Neural cell (in vitro differentiated cells): ENCODE data around the gene BOD1. TPM values are rescaled to one million over a fixed set of nuclear protein-coding genes. Genes with fewer than 3 reads are reported as not detected.

Experiments
- H2AFZ ChIP-seq: fragments of 200-600, 300-800 bp; sonication (generic), shearing (Covaris generic); 2 replicates; pipeline ENCODE4 v1.6.0; 2014; ENCODE audit warnings: low read depth, mild to moderate bottlenecking, antibody characterized with exemption, low read length, moderate library complexity
- H3F3A ChIP-seq: fragments of 200-600 bp; shearing (Covaris generic); 2 replicates; pipeline ENCODE4 v1.6.1; 2016; ENCODE audit warnings: mild to moderate bottlenecking, moderate library complexity, mixed read lengths, antibody characterized with exemption, low read length; ENCODE audit not compliant: insufficient read depth, poor library complexity, severe bottlenecking
- H3K27ac ChIP-seq: fragments of 200-600, 300-800 bp; sonication (generic), shearing (Covaris generic); 2 replicates; pipeline ENCODE4 v1.5.1; 2014; ENCODE audit warnings: mild to moderate bottlenecking, low read length, moderate library complexity
- H3K27me3 ChIP-seq: fragments of 300-800, 200-600 bp; sonication (generic), shearing (Covaris generic); 2 replicates; pipeline ENCODE4 v1.6.0; 2014; ENCODE audit warnings: mild to moderate bottlenecking, low read depth, low read length, moderate library complexity; ENCODE audit not compliant: insufficient read depth
- H3K36me3 ChIP-seq: fragments of 300-800, 200-600 bp; sonication (generic), shearing (Covaris generic); 2 replicates; pipeline ENCODE4 v1.5.1; 2014; ENCODE audit warnings: mild to moderate bottlenecking, antibody characterized with exemption, low read length, moderate library complexity; ENCODE audit not compliant: insufficient read depth
- H3K4me2 ChIP-seq: fragments of 300-800, 200-600 bp; sonication (generic), shearing (Covaris generic); 2 replicates; pipeline ENCODE4 v1.6.0; 2014; ENCODE audit warnings: mild to moderate bottlenecking, low read length
- H3K4me3 ChIP-seq: fragments of 300-800, 200-600 bp; sonication (generic), shearing (Covaris generic); 2 replicates; pipeline ENCODE4 v1.5.1; 2014; ENCODE audit warnings: mild to moderate bottlenecking, low read length, moderate library complexity
- H3K79me2 ChIP-seq: fragments of 200-600 bp; shearing (Covaris generic); replicated peaks from 2 replicates; pipeline ENCODE4 v1.6.0; 2014; ENCODE audit warnings: mild to moderate bottlenecking, low read length, moderate library complexity; ENCODE audit not compliant: insufficient read depth
- H3K9ac ChIP-seq: fragments of 300-800, 200-600 bp; sonication (generic), shearing (Covaris generic); 2 replicates; pipeline ENCODE4 v1.6.1; 2016; ENCODE audit warnings: mild to moderate bottlenecking, low read length, mixed read lengths
- H3K9me2 ChIP-seq: fragments of 200-600 bp; shearing (Covaris generic); 2 replicates; pipeline ENCODE4 v1.6.1; 2016; ENCODE audit warnings: mild to moderate bottlenecking, low read length, mixed read lengths; ENCODE audit not compliant: insufficient read depth
- H3K9me3 ChIP-seq: fragments of 200-600, 300-800 bp; sonication (generic), shearing (Covaris generic); 2 replicates; pipeline ENCODE4 v1.6.1; 2016; ENCODE audit warnings: mild to moderate bottlenecking, mixed run types, low read length, moderate library complexity, mixed read lengths
- H4K20me1 ChIP-seq: fragments of 200-600 bp; shearing (Covaris generic); 2 replicates; pipeline ENCODE4 v1.6.1; 2016; ENCODE audit warnings: mild to moderate bottlenecking, mixed run types; ENCODE audit not compliant: insufficient read depth
- EP300 ChIP-seq: fragments of 450-650 bp; conservative IDR thresholded peaks from 2 replicates; pipeline ENCODE4 v1.6.1; 2014; ENCODE audit warnings: antibody characterized with exemption, mild to moderate bottlenecking, moderate library complexity; ENCODE audit not compliant: poor library complexity, severe bottlenecking
- EZH2 ChIP-seq: fragments of 200-600, 300-800 bp; shearing (Covaris generic), sonication (generic); IDR thresholded peaks from 2 replicates; pipeline ENCODE4 v1.6.1; 2014; ENCODE audit warnings: antibody characterized with exemption, low read length, borderline replicate concordance, mild to moderate bottlenecking; ENCODE audit not compliant: insufficient read depth, poor library complexity, severe bottlenecking
- MXI1 ChIP-seq: fragments of 450-650 bp; conservative IDR thresholded peaks from 2 replicates; pipeline ENCODE4 v1.6.1; 2014; ENCODE audit warnings: antibody characterized with exemption, mild to moderate bottlenecking; ENCODE audit not compliant: poor library complexity, severe bottlenecking
- POLR2AphosphoS5 ChIP-seq: IDR thresholded peaks from 2 replicates; pipeline ENCODE4 v1.6.1; 2012
- RAD21 ChIP-seq: fragments of 450-650 bp; conservative IDR thresholded peaks from 2 replicates; pipeline ENCODE4 v1.6.1; 2014; ENCODE audit warnings: antibody characterized with exemption, mild to moderate bottlenecking, moderate library complexity
- SMC3 ChIP-seq: fragments of 450-650 bp; conservative IDR thresholded peaks from 2 replicates; pipeline ENCODE4 v1.6.1; 2014; ENCODE audit warnings: antibody characterized with exemption, mild to moderate bottlenecking, moderate library complexity; ENCODE audit not compliant: poor library complexity
- TAF1 ChIP-seq: IDR thresholded peaks from 2 replicates; pipeline ENCODE4 v1.6.1; 2012; ENCODE audit warnings: low read depth
- polyA plus RNA-seq: library from polyadenylated mRNA; depleted of rRNA; stranded (reverse); fragments of >200 nt; gene quantifications from 2 replicates; pipeline ENCODE4 v1.2.3, GENCODE V29; 2014
- TF ChIP-seq, protein P1 (sequence below): IDR thresholded peaks from 2 replicates; pipeline ENCODE4 v1.6.1; 2012; ENCODE audit warnings: borderline replicate concordance
- TF ChIP-seq, protein P2 (sequence below): fragments of 450-650 bp; IDR thresholded peaks from 2 replicates; pipeline ENCODE4 v1.5.1; 2014; ENCODE audit warnings: antibody characterized with exemption, mild to moderate bottlenecking, moderate library complexity; ENCODE audit not compliant: poor library complexity, severe bottlenecking

Gene BOD1
- polyA plus RNA-seq, 1 donor from 2014 or later, result 178 TPM

DNA sequence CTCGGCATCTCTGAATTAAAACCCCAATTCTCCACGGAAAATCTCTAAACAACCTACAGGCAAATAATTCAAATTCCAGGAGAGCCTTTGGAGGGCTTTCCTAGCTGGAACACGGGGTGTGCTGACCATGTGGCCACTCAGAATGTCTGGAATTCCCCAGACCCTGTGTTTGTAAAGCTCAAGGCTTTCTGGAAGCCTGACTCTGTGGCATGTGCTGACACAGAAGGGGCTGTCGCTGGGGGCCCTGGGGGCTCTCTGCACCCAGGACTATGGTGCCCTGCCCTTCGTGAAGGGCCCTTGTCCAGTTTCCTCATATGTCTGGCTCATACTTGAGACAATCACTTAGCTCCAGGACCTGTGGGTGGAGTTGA, 29.0 kb upstream of the BOD1 start:
- no peak for TF ChIP-seq MXI1
- TF ChIP-seq POLR2AphosphoS5, result no peak
- TF ChIP-seq, protein P1, sequence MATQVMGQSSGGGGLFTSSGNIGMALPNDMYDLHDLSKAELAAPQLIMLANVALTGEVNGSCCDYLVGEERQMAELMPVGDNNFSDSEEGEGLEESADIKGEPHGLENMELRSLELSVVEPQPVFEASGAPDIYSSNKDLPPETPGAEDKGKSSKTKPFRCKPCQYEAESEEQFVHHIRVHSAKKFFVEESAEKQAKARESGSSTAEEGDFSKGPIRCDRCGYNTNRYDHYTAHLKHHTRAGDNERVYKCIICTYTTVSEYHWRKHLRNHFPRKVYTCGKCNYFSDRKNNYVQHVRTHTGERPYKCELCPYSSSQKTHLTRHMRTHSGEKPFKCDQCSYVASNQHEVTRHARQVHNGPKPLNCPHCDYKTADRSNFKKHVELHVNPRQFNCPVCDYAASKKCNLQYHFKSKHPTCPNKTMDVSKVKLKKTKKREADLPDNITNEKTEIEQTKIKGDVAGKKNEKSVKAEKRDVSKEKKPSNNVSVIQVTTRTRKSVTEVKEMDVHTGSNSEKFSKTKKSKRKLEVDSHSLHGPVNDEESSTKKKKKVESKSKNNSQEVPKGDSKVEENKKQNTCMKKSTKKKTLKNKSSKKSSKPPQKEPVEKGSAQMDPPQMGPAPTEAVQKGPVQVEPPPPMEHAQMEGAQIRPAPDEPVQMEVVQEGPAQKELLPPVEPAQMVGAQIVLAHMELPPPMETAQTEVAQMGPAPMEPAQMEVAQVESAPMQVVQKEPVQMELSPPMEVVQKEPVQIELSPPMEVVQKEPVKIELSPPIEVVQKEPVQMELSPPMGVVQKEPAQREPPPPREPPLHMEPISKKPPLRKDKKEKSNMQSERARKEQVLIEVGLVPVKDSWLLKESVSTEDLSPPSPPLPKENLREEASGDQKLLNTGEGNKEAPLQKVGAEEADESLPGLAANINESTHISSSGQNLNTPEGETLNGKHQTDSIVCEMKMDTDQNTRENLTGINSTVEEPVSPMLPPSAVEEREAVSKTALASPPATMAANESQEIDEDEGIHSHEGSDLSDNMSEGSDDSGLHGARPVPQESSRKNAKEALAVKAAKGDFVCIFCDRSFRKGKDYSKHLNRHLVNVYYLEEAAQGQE, result no peak
- TF ChIP-seq TAF1, result no peak
- no peak for TF ChIP-seq EZH2
- no peak for TF ChIP-seq SMC3
- TF ChIP-seq EP300, result no peak
- TF ChIP-seq, protein P2, sequence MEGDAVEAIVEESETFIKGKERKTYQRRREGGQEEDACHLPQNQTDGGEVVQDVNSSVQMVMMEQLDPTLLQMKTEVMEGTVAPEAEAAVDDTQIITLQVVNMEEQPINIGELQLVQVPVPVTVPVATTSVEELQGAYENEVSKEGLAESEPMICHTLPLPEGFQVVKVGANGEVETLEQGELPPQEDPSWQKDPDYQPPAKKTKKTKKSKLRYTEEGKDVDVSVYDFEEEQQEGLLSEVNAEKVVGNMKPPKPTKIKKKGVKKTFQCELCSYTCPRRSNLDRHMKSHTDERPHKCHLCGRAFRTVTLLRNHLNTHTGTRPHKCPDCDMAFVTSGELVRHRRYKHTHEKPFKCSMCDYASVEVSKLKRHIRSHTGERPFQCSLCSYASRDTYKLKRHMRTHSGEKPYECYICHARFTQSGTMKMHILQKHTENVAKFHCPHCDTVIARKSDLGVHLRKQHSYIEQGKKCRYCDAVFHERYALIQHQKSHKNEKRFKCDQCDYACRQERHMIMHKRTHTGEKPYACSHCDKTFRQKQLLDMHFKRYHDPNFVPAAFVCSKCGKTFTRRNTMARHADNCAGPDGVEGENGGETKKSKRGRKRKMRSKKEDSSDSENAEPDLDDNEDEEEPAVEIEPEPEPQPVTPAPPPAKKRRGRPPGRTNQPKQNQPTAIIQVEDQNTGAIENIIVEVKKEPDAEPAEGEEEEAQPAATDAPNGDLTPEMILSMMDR, result no peak
- no peak for TF ChIP-seq RAD21
- H3K4me3 ChIP-seq, result no peak overlapping the region
- peaks cover under 1% of the 10 kb centered on the region for H3K9me3 ChIP-seq
- no peaks in the 10 kb centered on the region for H3K9me2 ChIP-seq
- peak overlapping the region; percentile 97 for H3K27ac ChIP-seq
- no peaks in the 10 kb centered on the region for H4K20me1 ChIP-seq
- no peak overlapping the region for H3K4me2 ChIP-seq
- H3K36me3 ChIP-seq, result no peaks in the 10 kb centered on the region
- H3F3A ChIP-seq, result peaks cover 2% of the 10 kb centered on the region
- no peaks in the 10 kb centered on the region for H3K79me2 ChIP-seq
- H2AFZ ChIP-seq, result no peak overlapping the region
- H3K9ac ChIP-seq, result no peak overlapping the region
- H3K27me3 ChIP-seq, result no peaks in the 10 kb centered on the region

DNA sequence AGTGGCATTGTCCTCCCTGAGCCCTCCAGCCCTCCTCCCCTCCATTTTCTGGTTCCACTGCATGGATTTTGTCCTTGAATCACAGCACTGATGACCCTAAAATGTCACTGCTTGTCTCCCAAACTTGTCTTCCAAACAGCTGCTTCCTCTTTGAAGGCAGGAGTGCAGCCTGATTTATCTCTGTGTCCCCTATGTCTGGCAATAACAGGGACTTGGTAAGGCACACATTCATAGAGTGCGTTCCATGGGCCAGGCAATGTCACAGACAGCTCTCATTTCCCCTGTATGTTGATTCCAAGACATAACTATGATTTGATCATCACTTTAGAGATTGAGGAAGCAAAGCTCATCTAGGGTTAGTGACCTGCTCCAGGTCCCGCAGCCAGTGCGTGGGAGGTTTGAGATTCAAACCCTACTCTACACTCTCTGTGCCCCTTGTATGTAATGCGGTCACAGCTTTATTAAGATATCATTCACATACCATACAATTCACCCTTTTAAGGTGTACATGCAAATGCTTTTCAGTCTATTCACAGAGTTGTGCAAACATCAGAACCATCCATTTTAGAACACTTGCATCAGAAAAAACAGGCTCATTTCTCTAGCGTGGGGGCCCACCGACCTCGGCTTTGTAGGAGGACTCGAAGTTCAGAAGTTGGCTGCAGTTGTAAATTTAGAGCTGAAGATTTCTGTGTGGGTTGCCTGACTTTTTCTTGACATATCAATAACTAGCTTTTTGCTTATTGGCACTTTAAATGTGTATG, 28.4 kb upstream of the BOD1 start:
- Histone ChIP-seq H4K20me1 (no peaks in the 10 kb centered on the region), H3K27ac (peak overlapping the region; percentile 97), H3K36me3 (no peaks in the 10 kb centered on the region), H3K4me3 (peak overlapping the region; percentile 56), H3K9ac (peak overlapping the region; percentile 74), H3F3A (peaks cover 2% of the 10 kb centered on the region), H3K9me2 (no peaks in the 10 kb centered on the region), H2AFZ (no peak overlapping the region), H3K4me2 (peak overlapping the region; percentile 63), H3K9me3 (no peaks in the 10 kb centered on the region), H3K79me2 (no peaks in the 10 kb centered on the region), H3K27me3 (no peaks in the 10 kb centered on the region)
- TF ChIP-seq MXI1 (no peak), TAF1 (no peak), POLR2AphosphoS5 (no peak), SMC3 (no peak), EZH2 (no peak), EP300 (no peak), RAD21 (no peak)
- TF ChIP-seq, protein P1, result no peak
- TF ChIP-seq, protein P2, result no peak
